ENCODE results near the gene TBC1D22A. TPM values are rescaled to one million over a fixed set of nuclear protein-coding genes. Genes with fewer than 3 reads are reported as not detected.

Gene TBC1D22A
- total RNA-seq, 1 experiment from 2014 or later, result 20.9 TPM

DNA sequence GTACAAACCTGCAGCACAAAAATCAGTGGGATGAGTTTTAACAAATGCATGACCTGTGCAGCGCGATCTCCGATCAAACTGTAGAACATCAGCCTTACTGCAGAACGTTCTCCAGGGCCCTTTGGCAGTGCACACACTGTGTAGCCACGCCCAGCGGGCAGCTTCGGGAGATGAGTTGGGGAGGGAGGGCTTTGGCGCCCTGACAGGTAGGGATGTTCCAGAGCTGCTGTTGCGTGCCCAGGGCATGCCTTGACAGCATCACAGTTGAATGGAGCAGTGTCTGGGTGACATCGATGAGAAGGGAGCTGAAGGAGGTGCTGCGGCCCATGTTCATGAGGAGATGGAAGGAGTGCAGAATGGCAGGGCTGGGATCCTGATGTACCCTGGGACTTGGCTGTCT lies 80.2 kb downstream of the TBC1D22A start:
- ATAC-seq, result no peak; the same call in 1 of the 2 replicates
- H2AFZ ChIP-seq (ENCODE audit: low read depth, low read length, poor library complexity, severe bottlenecking), result no peak overlapping the region
- H3K79me2 ChIP-seq (ENCODE audit: insufficient read depth, low read length), result no peaks in the 10 kb centered on the region
- peaks cover 4 to 10% of the 10 kb centered on the region in 2 experiments; a peak in 3 of 4 replicates for H3K4me1 ChIP-seq (ENCODE audit: control insufficient read depth in 1 of 2, insufficient read depth in 2 of 2, low read length in 2 of 2)
- H3K4me3 ChIP-seq (replicated peaks in 1 of 2; ENCODE audit: low read depth in 1 of 2, low read length in 2 of 2), result no peak overlapping the region
- POLR2A ChIA-PET, result no interaction called here
- intact Hi-C loops (cut with micrococcal nuclease), result no loop called here
- TF ChIP-seq JUND (IDR thresholded peaks at IDR 0.05) (no peak), SP1 (IDR thresholded peaks at IDR 0.05; ENCODE audit: low read depth) (no peak), SIN3A (IDR thresholded peaks at IDR 0.05; ENCODE audit: low read depth) (no peak), POLR2A (IDR thresholded peaks at IDR 0.05; ENCODE audit: borderline replicate concordance, extremely low read depth, insufficient read depth, insufficient read length) (no peak), CBX3 (IDR thresholded peaks at IDR 0.05; ENCODE audit: low read depth) (no peak), ELF1 (IDR thresholded peaks at IDR 0.05; ENCODE audit: borderline replicate concordance, low read depth) (no peak), EZH2 (IDR thresholded peaks at IDR 0.05) (no peak)
- TF ChIP-seq, protein P1, sequence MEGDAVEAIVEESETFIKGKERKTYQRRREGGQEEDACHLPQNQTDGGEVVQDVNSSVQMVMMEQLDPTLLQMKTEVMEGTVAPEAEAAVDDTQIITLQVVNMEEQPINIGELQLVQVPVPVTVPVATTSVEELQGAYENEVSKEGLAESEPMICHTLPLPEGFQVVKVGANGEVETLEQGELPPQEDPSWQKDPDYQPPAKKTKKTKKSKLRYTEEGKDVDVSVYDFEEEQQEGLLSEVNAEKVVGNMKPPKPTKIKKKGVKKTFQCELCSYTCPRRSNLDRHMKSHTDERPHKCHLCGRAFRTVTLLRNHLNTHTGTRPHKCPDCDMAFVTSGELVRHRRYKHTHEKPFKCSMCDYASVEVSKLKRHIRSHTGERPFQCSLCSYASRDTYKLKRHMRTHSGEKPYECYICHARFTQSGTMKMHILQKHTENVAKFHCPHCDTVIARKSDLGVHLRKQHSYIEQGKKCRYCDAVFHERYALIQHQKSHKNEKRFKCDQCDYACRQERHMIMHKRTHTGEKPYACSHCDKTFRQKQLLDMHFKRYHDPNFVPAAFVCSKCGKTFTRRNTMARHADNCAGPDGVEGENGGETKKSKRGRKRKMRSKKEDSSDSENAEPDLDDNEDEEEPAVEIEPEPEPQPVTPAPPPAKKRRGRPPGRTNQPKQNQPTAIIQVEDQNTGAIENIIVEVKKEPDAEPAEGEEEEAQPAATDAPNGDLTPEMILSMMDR (IDR thresholded peaks at IDR 0.05 in 2 of 3, conservative IDR thresholded peaks at IDR 0.05 in 1 of 3; ENCODE audit: borderline replicate concordance in 1 of 3, insufficient read depth in 1 of 3, low read depth in 2 of 3, low read length in 2 of 3), result no peak
- no TSS peak for BruUV-seq (replicated peaks)
- H3K4me2 ChIP-seq (ENCODE audit: low read length), result no peak overlapping the region
- CTCF ChIA-PET, result no interaction called here
- H4K20me1 ChIP-seq (ENCODE audit: insufficient read depth), result no peaks in the 10 kb centered on the region
- DNase-seq (ENCODE audit: low read depth, low spot score), result no peak
- H3K27ac ChIP-seq (ENCODE audit: low read depth, low read length), result no peak overlapping the region
- no peaks in the 10 kb centered on the region for H3K27me3 ChIP-seq (ENCODE audit: insufficient read depth, low read length)
- H3K36me3 ChIP-seq (ENCODE audit: control insufficient read depth in 1 of 2, insufficient read depth in 2 of 2, low read length in 2 of 2), result no peaks in the 10 kb centered on the region
- RAD21 ChIA-PET (ENCODE audit: low non-redundant PET in 1 of 2, low total read pairs in 2 of 2, uncharacterized antibody in 2 of 2, unreplicated experiment in 2 of 2), result no interaction called here
- no peaks in the 10 kb centered on the region; the same call in 1 of the 2 replicates for H3K9me2 ChIP-seq (ENCODE audit: insufficient read depth)
- no peak overlapping the region for H3K9ac ChIP-seq (ENCODE audit: low read length)
- H3K9me3 ChIP-seq (ENCODE audit: control insufficient read depth in 1 of 2, insufficient read depth in 1 of 2, low read depth in 1 of 2, low read length in 2 of 2), result no peaks in the 10 kb centered on the region

DNA sequence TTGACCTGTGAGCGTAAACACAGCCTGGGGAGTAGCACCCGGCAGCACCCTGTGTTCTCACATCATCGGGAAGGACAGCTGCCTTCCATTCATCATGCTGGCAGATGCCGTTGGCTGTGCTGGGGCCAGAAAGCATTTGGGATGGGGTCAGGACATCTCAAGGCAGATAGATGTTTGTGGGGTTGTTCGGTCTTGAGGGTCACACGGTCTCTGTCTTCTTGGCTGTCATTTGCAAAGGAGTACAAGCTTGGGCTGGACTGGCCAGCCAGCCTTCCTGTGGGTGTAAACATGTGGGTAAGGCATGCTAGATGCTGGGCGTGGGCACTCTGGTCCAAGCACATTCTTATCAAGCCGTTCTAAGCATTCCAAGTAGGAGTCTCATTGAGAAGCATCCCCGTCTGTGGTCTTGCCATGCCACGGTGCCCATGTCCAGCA lies 81.4 kb downstream of the TBC1D22A start:
- Histone ChIP-seq H2AFZ (ENCODE audit: low read depth, low read length, poor library complexity, severe bottlenecking) (no peak overlapping the region), H3K4me3 (replicated peaks in 1 of 2; ENCODE audit: low read depth in 1 of 2, low read length in 2 of 2) (no peak overlapping the region), H3K9me3 (ENCODE audit: control insufficient read depth in 1 of 2, insufficient read depth in 1 of 2, low read depth in 1 of 2, low read length in 2 of 2) (no peaks in the 10 kb centered on the region), H4K20me1 (ENCODE audit: insufficient read depth) (no peaks in the 10 kb centered on the region), H3K9me2 (ENCODE audit: insufficient read depth) (no peaks in the 10 kb centered on the region; the same call in 1 of the 2 replicates), H3K36me3 (ENCODE audit: control insufficient read depth in 1 of 2, insufficient read depth in 2 of 2, low read length in 2 of 2) (no peaks in the 10 kb centered on the region), H3K4me2 (ENCODE audit: low read length) (no peak overlapping the region), H3K9ac (ENCODE audit: low read length) (no peak overlapping the region), H3K4me1 (ENCODE audit: control insufficient read depth in 1 of 2, insufficient read depth in 2 of 2, low read length in 2 of 2) (peaks cover 4 to 10% of the 10 kb centered on the region in 2 experiments; a peak in 3 of 4 replicates), H3K79me2 (ENCODE audit: insufficient read depth, low read length) (no peaks in the 10 kb centered on the region), H3K27me3 (ENCODE audit: insufficient read depth, low read length) (no peaks in the 10 kb centered on the region), H3K27ac (ENCODE audit: low read depth, low read length) (no peak overlapping the region)
- intact Hi-C loops (cut with micrococcal nuclease), result no loop called here
- ATAC-seq, result no peak
- ChIA-PET CTCF (no interaction called here), POLR2A (no interaction called here), RAD21 (ENCODE audit: low non-redundant PET in 1 of 2, low total read pairs in 2 of 2, uncharacterized antibody in 2 of 2, unreplicated experiment in 2 of 2) (no interaction called here)
- no TSS peak for BruUV-seq (replicated peaks)
- no peak for DNase-seq (ENCODE audit: low read depth, low spot score)
- TF ChIP-seq EZH2 (IDR thresholded peaks at IDR 0.05) (no peak), ZFX (IDR thresholded peaks at IDR 0.05) (no peak), POLR2A (IDR thresholded peaks at IDR 0.05; ENCODE audit: borderline replicate concordance, extremely low read depth, insufficient read depth, insufficient read length) (no peak), YY1 (IDR thresholded peaks at IDR 0.05; ENCODE audit: extremely low read depth, insufficient replicate concordance, low read depth, low read length) (no peak), ELF1 (IDR thresholded peaks at IDR 0.05; ENCODE audit: borderline replicate concordance, low read depth) (no peak), SRF (IDR thresholded peaks at IDR 0.05; ENCODE audit: low read depth) (no peak), EZH2phosphoT487 (IDR thresholded peaks at IDR 0.05; ENCODE audit: borderline replicate concordance) (no peak), CBX3 (IDR thresholded peaks at IDR 0.05; ENCODE audit: low read depth) (no peak)
- TF ChIP-seq, protein P2, sequence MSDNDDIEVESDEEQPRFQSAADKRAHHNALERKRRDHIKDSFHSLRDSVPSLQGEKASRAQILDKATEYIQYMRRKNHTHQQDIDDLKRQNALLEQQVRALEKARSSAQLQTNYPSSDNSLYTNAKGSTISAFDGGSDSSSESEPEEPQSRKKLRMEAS (IDR thresholded peaks at IDR 0.05), result no peak
- TF ChIP-seq, protein P1 (IDR thresholded peaks at IDR 0.05 in 2 of 3, conservative IDR thresholded peaks at IDR 0.05 in 1 of 3; ENCODE audit: borderline replicate concordance in 1 of 3, insufficient read depth in 1 of 3, low read depth in 2 of 3, low read length in 2 of 3), result no peak
- TF ChIP-seq, protein P3, sequence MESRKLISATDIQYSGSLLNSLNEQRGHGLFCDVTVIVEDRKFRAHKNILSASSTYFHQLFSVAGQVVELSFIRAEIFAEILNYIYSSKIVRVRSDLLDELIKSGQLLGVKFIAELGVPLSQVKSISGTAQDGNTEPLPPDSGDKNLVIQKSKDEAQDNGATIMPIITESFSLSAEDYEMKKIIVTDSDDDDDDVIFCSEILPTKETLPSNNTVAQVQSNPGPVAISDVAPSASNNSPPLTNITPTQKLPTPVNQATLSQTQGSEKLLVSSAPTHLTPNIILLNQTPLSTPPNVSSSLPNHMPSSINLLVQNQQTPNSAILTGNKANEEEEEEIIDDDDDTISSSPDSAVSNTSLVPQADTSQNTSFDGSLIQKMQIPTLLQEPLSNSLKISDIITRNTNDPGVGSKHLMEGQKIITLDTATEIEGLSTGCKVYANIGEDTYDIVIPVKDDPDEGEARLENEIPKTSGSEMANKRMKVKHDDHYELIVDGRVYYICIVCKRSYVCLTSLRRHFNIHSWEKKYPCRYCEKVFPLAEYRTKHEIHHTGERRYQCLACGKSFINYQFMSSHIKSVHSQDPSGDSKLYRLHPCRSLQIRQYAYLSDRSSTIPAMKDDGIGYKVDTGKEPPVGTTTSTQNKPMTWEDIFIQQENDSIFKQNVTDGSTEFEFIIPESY (IDR thresholded peaks at IDR 0.05; ENCODE audit: extremely low read depth, insufficient replicate concordance, low read length), result no peak
